Spinal cord (tissue), 10 donors: ENCODE results near the gene PGM1. TPM values are rescaled to one million over a fixed set of nuclear protein-coding genes. Genes with fewer than 3 reads are reported as not detected.

ENCODE experiments used
- DNase-seq, 6 donors: peaks; one replicate each; pipeline versions ENCODE4 v3.0.0 to v3.0.0-alpha.2; 2013 to 2015; ENCODE audit warnings: low spot score in 6 of 6, low read depth in 4 of 6
- H3K27ac ChIP-seq: one replicate; pipeline ENCODE4 v1.5.1; 2013; ENCODE audit warnings: low read depth, low read length, control low read depth
- H3K27me3 ChIP-seq: one replicate; pipeline ENCODE4 v1.6.1; 2013; ENCODE audit warnings: low read length; ENCODE audit not compliant: control insufficient read depth, insufficient read depth
- H3K36me3 ChIP-seq: one replicate; pipeline ENCODE4 v1.6.1; 2013; ENCODE audit warnings: low read length; ENCODE audit not compliant: control insufficient read depth, insufficient read depth
- H3K4me1 ChIP-seq: one replicate; pipeline ENCODE4 v1.6.1; 2013; ENCODE audit warnings: low read length; ENCODE audit not compliant: control insufficient read depth, insufficient read depth
- H3K4me3 ChIP-seq: one replicate; pipeline ENCODE4 v1.5.1; 2013; ENCODE audit warnings: low read depth, low read length, control low read depth
- H3K9me3 ChIP-seq: one replicate; pipeline ENCODE4 v1.6.1; 2013; ENCODE audit warnings: low read length; ENCODE audit not compliant: control insufficient read depth, insufficient read depth
- WGBS: methylation state at CpG from one replicate; pipeline ENCODE4 v1.1.5; 2013; ENCODE audit warnings: missing lambda C conversion rate; ENCODE audit not compliant: insufficient coverage; 5-methylcytosine and 5-hydroxymethylcytosine counted together
- polyA plus RNA-seq, 2 donors: library from polyadenylated mRNA; unstranded; fragments of 120-200 nt; gene quantifications; one replicate each; pipeline ENCODE4 v1.2.1, GENCODE V29; 2013; ENCODE audit not compliant: insufficient read length in 2 of 2
- total RNA-seq, 2 donors: library from RNA; depleted of rRNA in 1 of 2; stranded (reverse); fragments of 120-200 nt in 1 of 2; fragments of >200 nt in 1 of 2; gene quantifications; one replicate each; pipeline versions ENCODE4 v1.2.3 to v1.2.4, GENCODE V29; 2013 to 2014
- donor health status: healthy.

Gene PGM1
- total and polyA plus RNA-seq, 4 donors = 41.3 to 58.3 (median 47.9) TPM

DNA sequence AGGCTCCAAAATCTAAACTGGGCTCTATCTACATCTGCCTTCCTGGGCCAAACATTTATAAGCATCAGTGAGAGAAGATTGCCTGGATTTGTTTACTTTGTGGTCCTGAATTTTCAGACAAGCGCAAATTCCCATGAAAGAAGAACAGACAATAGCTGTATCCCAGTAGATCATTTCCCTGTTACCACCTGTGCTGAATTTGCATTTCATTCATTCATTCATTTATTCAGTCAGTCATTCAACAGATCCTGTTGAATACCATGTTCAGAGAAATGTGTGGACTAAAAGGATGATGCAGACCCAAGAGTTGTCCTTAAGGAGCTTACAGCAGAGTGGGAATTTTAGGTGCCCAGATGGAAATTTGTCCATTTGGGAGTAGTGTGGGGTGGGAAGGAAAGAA, 2.2 kb downstream of the PGM1 start:
- H3K27me3 ChIP-seq = no peaks in the 10 kb centered on the region
- DNase-seq = no peak
- no peaks in the 10 kb centered on the region for H3K36me3 ChIP-seq
- H3K4me3 ChIP-seq = no peak overlapping the region
- H3K27ac ChIP-seq = no peak overlapping the region
- H3K4me1 ChIP-seq = peaks cover 12% of the 10 kb centered on the region
- no peaks in the 10 kb centered on the region for H3K9me3 ChIP-seq
- no CpG with 5 or more reads among the region's 1 CpG for whole genome bisulfite sequencing

DNA sequence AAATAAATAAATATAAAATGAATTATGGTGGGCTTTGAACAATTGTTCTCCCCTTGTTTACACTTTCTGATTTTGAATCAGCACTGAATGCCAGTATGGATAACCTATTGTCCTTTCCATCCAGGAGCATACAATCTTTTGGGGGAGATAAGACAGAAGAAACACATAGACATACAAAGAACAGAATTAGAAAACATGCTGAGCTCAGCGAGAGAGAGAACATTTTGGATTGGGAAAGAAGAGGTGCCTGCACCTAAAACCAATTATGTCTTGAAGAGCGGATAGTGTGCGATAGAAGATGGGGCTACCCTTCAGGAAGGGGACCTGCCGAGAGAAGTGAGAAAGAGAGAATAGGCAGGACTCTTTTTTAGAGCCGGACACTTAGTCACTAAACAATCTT, 6.6 kb downstream of the PGM1 start:
- no peaks in the 10 kb centered on the region for H3K36me3 ChIP-seq
- 95% methylated on average over 2 of the region's 5 CpGs for WGBS
- no peaks in the 10 kb centered on the region for H3K27me3 ChIP-seq
- no peak overlapping the region for H3K4me3 ChIP-seq
- H3K27ac ChIP-seq = no peak overlapping the region
- no peaks in the 10 kb centered on the region for H3K9me3 ChIP-seq
- H3K4me1 ChIP-seq = no peaks in the 10 kb centered on the region
- DNase-seq = no peak

DNA sequence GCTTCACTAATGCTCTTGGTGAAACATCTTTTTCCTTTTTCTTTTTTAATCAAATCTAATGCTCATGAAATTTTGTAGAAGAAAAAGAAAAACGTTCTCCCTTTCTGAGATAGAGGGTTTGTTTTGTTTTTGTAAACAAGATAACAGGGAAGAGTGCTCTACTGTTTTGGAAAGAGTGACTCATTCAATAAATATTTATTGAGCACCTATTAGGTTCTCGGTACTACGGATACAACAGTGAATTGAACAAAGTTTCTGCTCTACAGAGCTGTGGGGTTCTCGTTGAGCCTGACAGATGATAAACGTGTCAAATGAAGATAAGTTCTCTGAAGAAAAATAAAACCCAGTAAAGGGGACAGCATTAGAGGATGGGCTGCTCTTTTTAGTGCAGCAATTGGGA, 7.0 kb downstream of the PGM1 start:
- H3K4me1 ChIP-seq = no peaks in the 10 kb centered on the region
- H3K4me3 ChIP-seq = no peak overlapping the region
- H3K36me3 ChIP-seq = no peaks in the 10 kb centered on the region
- no peaks in the 10 kb centered on the region for H3K27me3 ChIP-seq
- no peak for DNase-seq
- 77% methylated on average over 3 of the region's 5 CpGs for WGBS
- H3K27ac ChIP-seq = no peak overlapping the region
- no peaks in the 10 kb centered on the region for H3K9me3 ChIP-seq

- no peak overlapping the region for H3K4me3 ChIP-seq
- H3K36me3 ChIP-seq = no peaks in the 10 kb centered on the region
- no peaks in the 10 kb centered on the region for H3K9me3 ChIP-seq
- WGBS = 62% methylated on average over 3 of the region's 3 CpGs
- no peak overlapping the region for H3K27ac ChIP-seq
- no peaks in the 10 kb centered on the region for H3K4me1 ChIP-seq
- no peak for DNase-seq
- H3K27me3 ChIP-seq = no peaks in the 10 kb centered on the region
Observed at GRCh38 chr1:63601061-63601460, 7.8 kb downstream of the PGM1 start.

DNA sequence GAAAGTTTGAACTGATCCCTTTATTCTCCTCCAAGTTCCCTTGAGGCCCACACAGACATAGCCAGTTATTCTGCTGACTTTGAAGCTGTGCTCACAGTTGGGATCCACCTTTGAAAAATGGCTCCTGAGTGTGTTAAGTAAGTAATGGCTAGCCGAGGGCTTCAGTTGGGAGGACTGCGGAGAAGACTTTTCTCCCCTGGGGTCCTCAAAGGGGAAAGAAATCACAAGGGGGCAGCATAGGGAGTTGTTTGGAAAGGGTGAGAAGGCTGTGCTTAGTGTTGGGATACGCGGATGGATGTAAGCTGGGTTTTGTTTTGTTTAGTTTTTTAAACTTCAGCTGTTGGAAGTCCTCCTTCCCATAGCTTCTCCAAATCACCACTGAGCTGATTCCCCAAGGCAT, 8.3 kb downstream of the PGM1 start:
- 56% methylated on average over 2 of the region's 4 CpGs for WGBS
- Histone ChIP-seq H3K36me3 (no peaks in the 10 kb centered on the region), H3K27ac (no peak overlapping the region), H3K9me3 (no peaks in the 10 kb centered on the region), H3K27me3 (no peaks in the 10 kb centered on the region), H3K4me3 (no peak overlapping the region), H3K4me1 (no peaks in the 10 kb centered on the region)
- DNase-seq = peak in 1 of 6 donors; percentile 21

DNA sequence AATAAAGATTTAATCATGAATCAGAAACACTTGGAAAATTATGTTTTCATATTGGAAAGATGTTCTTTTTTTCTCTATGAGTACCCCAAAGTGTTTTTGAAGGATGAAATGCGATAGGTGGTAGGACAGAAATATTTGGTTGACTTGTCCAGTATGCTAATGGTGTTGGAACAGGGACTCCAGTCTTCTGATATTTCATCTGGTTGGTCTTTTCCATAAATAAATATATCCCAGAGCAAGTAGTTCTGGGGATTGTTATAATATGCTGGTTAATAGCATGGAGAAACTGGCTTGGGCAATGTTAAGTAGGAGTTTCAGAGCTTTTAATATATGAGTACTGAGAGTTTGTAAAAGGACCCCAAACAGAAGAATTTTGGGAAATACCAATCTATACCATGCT, 8.7 kb downstream of the PGM1 start:
- no peak overlapping the region for H3K27ac ChIP-seq
- DNase-seq = no peak
- no peaks in the 10 kb centered on the region for H3K36me3 ChIP-seq
- H3K4me3 ChIP-seq = no peak overlapping the region
- no CpG with 5 or more reads among the region's 1 CpG for WGBS
- H3K4me1 ChIP-seq = no peaks in the 10 kb centered on the region
- no peaks in the 10 kb centered on the region for H3K9me3 ChIP-seq
- no peaks in the 10 kb centered on the region for H3K27me3 ChIP-seq

GRCh38 chr1:63602629-63603028, 9.4 kb downstream of the PGM1 start:
- 70% methylated on average over 4 of the region's 5 CpGs for WGBS
- H3K4me3 ChIP-seq = no peak overlapping the region
- no peak for DNase-seq
- H3K27me3 ChIP-seq = no peaks in the 10 kb centered on the region
- no peaks in the 10 kb centered on the region for H3K36me3 ChIP-seq
- H3K27ac ChIP-seq = no peak overlapping the region
- H3K9me3 ChIP-seq = no peaks in the 10 kb centered on the region
- no peaks in the 10 kb centered on the region for H3K4me1 ChIP-seq

DNA sequence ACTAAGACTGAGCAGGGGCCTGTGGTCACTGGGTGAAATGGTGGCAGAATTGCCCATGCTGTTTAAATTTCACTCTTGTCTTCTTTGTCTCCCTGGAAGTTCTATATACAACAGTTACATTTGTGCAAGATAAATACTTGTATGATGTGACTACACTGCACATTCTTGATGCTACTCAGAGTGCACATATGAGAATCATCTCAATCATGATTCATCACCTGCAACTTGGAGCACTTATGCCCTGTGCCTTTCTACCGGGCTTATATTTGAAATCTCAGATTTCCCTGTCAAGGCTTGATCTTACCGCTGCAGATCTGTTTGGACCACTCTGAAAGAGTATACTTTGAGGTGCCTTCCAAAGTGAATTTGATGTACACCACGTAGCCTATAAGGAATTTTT, 10.6 kb downstream of the PGM1 start:
- Histone ChIP-seq H3K4me3 (no peak overlapping the region), H3K27me3 (no peaks in the 10 kb centered on the region), H3K27ac (no peak overlapping the region), H3K9me3 (no peaks in the 10 kb centered on the region), H3K36me3 (no peaks in the 10 kb centered on the region), H3K4me1 (no peaks in the 10 kb centered on the region)
- DNase-seq = no peak
- WGBS = 97% methylated on average over 3 of the region's 3 CpGs

DNA sequence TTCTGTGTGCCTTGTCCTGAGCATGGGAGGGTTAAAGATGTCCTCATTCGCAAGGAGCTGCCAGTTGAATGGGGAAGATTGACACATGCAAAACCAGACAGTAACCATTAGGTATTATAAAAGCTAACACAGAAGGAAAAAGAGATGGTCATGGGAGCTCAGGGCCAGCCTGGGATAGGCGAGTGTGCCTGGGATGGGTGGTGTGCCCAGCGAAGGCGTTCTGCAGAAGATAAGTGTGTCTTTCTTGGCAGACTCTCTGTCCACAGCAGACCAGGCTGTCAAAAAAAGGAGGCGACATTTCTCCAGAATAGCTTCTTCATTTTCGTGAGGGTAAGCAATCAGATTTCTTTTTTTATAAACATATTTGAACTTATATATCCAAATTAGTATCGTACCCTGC, 14.1 kb downstream of the PGM1 start:
- no peaks in the 10 kb centered on the region for H3K36me3 ChIP-seq
- H3K4me1 ChIP-seq = no peaks in the 10 kb centered on the region
- WGBS = 78% methylated on average over 4 of the region's 7 CpGs
- no peak overlapping the region for H3K27ac ChIP-seq
- H3K27me3 ChIP-seq = no peaks in the 10 kb centered on the region
- DNase-seq = no peak
- no peaks in the 10 kb centered on the region for H3K9me3 ChIP-seq
- no peak overlapping the region for H3K4me3 ChIP-seq

DNA sequence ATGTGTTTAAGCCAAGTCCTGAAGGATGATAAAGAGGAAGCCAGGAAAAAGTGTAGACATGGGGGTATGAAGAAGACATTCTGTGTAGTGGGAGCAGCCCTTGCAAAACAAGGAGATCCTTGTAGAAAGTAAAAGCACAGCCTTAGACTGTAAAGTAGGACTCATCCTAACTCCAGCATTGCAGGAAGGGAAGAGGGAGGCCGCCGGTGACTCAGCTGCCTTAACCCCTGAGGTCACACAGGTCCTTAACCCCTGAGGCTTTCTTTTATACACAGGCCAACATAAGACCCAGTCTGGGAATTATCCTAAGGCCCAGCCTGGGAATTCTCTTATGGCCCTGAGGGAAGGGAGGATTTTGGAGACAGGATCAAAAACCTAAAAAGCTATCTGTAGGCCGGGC, 18.0 kb downstream of the PGM1 start:
- Histone ChIP-seq H3K4me1 (no peaks in the 10 kb centered on the region), H3K27me3 (no peaks in the 10 kb centered on the region), H3K4me3 (no peak overlapping the region), H3K9me3 (no peaks in the 10 kb centered on the region), H3K36me3 (no peaks in the 10 kb centered on the region), H3K27ac (no peak overlapping the region)
- DNase-seq = no peak
- WGBS = 100% methylated on average over 1 of the region's 3 CpGs
